HepG2 (cell line): ENCODE results near the gene SIRT5. TPM values are rescaled to one million over a fixed set of nuclear protein-coding genes. Genes with fewer than 3 reads are reported as not detected.

Experiments
- AKNA ChIP-seq: sonication (generic); formaldehyde crosslinking; IDR thresholded peaks from 2 replicates; pipeline ENCODE4 v1.4.0; 2020; ENCODE audit warnings: missing genetic modification reagents, borderline replicate concordance
- ATAD3A ChIP-seq: sonication (generic); formaldehyde crosslinking; IDR thresholded peaks from 2 replicates; pipeline ENCODE4 v1.4.0; 2020; ENCODE audit warnings: missing genetic modification reagents
- ATF4 ChIP-seq, 2 experiments: fragments of 450-650 bp in 1 of 2; sonication (generic) in 1 of 2; formaldehyde crosslinking; IDR thresholded peaks; 2 replicates each; pipeline versions ENCODE4 v1.5.0 to v1.8.0; 2020 to 2022; ENCODE audit warnings: mild to moderate bottlenecking in 1 of 2, missing genetic modification reagents in 1 of 2
- CBX2 ChIP-seq, 2 experiments: fragments of 200-600 bp in 1 of 2; sonication (generic); formaldehyde crosslinking in 1 of 2; IDR thresholded peaks; 2 replicates each; pipeline versions ENCODE4 v1.7.0 to v1.8.1; 2018 to 2022; ENCODE audit warnings: low read depth in 2 of 2, low read length in 1 of 2, mild to moderate bottlenecking in 1 of 2, missing genetic modification reagents in 1 of 2
- HES4 ChIP-seq: sonication (generic); formaldehyde crosslinking; IDR thresholded peaks from 2 replicates; pipeline ENCODE4 v1.9.0; 2021; ENCODE audit warnings: mild to moderate bottlenecking, missing genetic modification reagents, borderline replicate concordance
- KLF11 ChIP-seq: IDR thresholded peaks from 2 replicates; pipeline ENCODE4 v1.6.1; 2016; ENCODE audit warnings: missing compliant biosample characterization
- MTF1 ChIP-seq: sonication (generic); formaldehyde crosslinking; IDR thresholded peaks from 2 replicates; pipeline ENCODE4 v1.5.0; 2020; ENCODE audit warnings: missing genetic modification reagents
- NCOA1 ChIP-seq: sonication (generic); formaldehyde crosslinking; IDR thresholded peaks from 2 replicates; pipeline ENCODE4 v1.9.0; 2021; ENCODE audit warnings: missing genetic modification reagents
- RBM22 ChIP-seq: fragments of 200-400 bp; formaldehyde crosslinking; optimal IDR thresholded peaks from 2 replicates; pipeline ENCODE3; 2017; ENCODE audit warnings: mild to moderate bottlenecking, low read length, moderate library complexity
- SMARCE1 ChIP-seq: fragments of 450-650 bp; IDR thresholded peaks from 2 replicates; pipeline ENCODE4 v1.6.1; 2017; ENCODE audit warnings: borderline replicate concordance
- TAF15 ChIP-seq: fragments of 200-400 bp; formaldehyde crosslinking; IDR thresholded peaks from one replicate; pipeline ENCODE4 v1.6.1; 2018; ENCODE audit warnings: mild to moderate bottlenecking, low read depth, low read length; ENCODE audit not compliant: poor library complexity, severe bottlenecking
- ZNF205 ChIP-seq: IDR thresholded peaks from 2 replicates; pipeline ENCODE4 v1.6.1; 2018; ENCODE audit warnings: missing biosample characterization, missing genetic modification reagents
- ZNF225 ChIP-seq: sonication (generic); formaldehyde crosslinking; IDR thresholded peaks from 2 replicates; pipeline ENCODE4 v1.4.0; 2020; ENCODE audit warnings: mild to moderate bottlenecking, missing genetic modification reagents
- ZNF30 ChIP-seq: sonication (generic); formaldehyde crosslinking; IDR thresholded peaks from 2 replicates; pipeline ENCODE4 v1.5.0; 2020; ENCODE audit warnings: mild to moderate bottlenecking, missing genetic modification reagents
- ZNF646 ChIP-seq: sonication (generic); formaldehyde crosslinking; IDR thresholded peaks from 2 replicates; pipeline ENCODE4 v1.9.0; 2021; ENCODE audit warnings: mild to moderate bottlenecking, missing genetic modification reagents
- polyA plus RNA-seq, 8 experiments: library from polyadenylated mRNA; depleted of rRNA in 3 of 8; stranded (reverse) in 7 of 8; unstranded in 1 of 8; fragments of >200 nt; fragmentation: Illumina TruSeq in 4 of 8; extraction: Trizol in 4 of 8; gene quantifications; 2 replicates each; pipeline versions ENCODE4 v1.2.1 to v1.2.3, GENCODE V29; 2011 to 2016; ENCODE audit warnings: low read depth in 4 of 8, missing spikeins in 1 of 8, mixed read lengths in 1 of 8; ENCODE audit not compliant: insufficient read depth in 1 of 8
- total RNA-seq, 5 experiments: library from RNA; depleted of rRNA; stranded (reverse); fragments of >200 nt; fragmentation: Illumina TruSeq; extraction: Trizol; gene quantifications; 2 replicates each; pipeline ENCODE4 v1.2.3, GENCODE V29; 2016; ENCODE audit warnings: low read depth in 1 of 5

SIRT5 gene
- total and polyA plus RNA-seq, 2 of the 13 experiments (the other 11 are each of a cell fraction or from before 2014, with no cell fraction given): 14.1 to 16.6 TPM

GRCh38 chr6:13614126-13614925, 39.9 kb downstream of the SIRT5 start (continued):
- TF ChIP-seq CBX2 (IDR thresholded peaks at IDR 0.05; ENCODE audit: low read depth, low read length) (no peak), CBX2 (CRISPR knock-in tag; IDR thresholded peaks at IDR 0.05; ENCODE audit: low read depth) (peak; percentile 88; the same call in 1 of the 2 replicates), KLF11 (CRISPR knock-in tag) (no peak; the same call in 1 of the 2 replicates), ZNF225 (CRISPR knock-in tag) (no peak), ZNF205 (CRISPR knock-in tag) (no peak), HES4 (CRISPR knock-in tag) (0 out of 2 replicates have a peak, but pooled peaks have one; percentile 82), AKNA (CRISPR knock-in tag) (peak; percentile 79; the same call in 1 of the 2 replicates), SMARCE1 (no peak), ZNF30 (CRISPR knock-in tag) (peak; percentile 85), MTF1 (CRISPR knock-in tag) (peak; percentile 25; the same call in 1 of the 2 replicates), ZNF646 (CRISPR knock-in tag) (0 out of 2 replicates have a peak, but pooled peaks have one; percentile 22), RBM22 (peak; percentile 11), TAF15 (peak; percentile 50), ATAD3A (CRISPR knock-in tag) (0 out of 2 replicates have a peak, but pooled peaks have one; percentile 25), NCOA1 (CRISPR knock-in tag) (0 out of 2 replicates have a peak, but pooled peaks have one; percentile 18), ATF4 (CRISPR knock-in tag; IDR thresholded peaks at IDR 0.05) (no peak)
- TF ChIP-seq, all 625 proteins: peak for 47
